ENCODE measurements around the gene KLHL2. TPM values are rescaled to one million over a fixed set of nuclear protein-coding genes. Genes with fewer than 3 reads are reported as not detected.
"Not testable (repeated sequence)": the region's sequence is repeated elsewhere in the genome, so short reads cannot be mapped to it uniquely, and the experiment has no call there.

Gene KLHL2
- total RNA-seq, result 10 to 100 TPM; 22.2 to 27.0 TPM

GRCh38 chr4:165207431-165208220 is at the start of gene KLHL2:
Gene KLHL2 (plus strand): TSS chr4:165207561. CDS start chr4:165207877, 316 bp downstream.
- H3K27me3 Mint-ChIP-seq, result no peaks in the 10 kb centered on the region
- no peaks in the 10 kb centered on the region for H3K9me3 Mint-ChIP-seq (ENCODE audit: low read depth)
- H3K36me3 Mint-ChIP-seq, result peaks cover 9% of the 10 kb centered on the region
- peaks cover 65% of the 10 kb centered on the region for H3K4me1 Mint-ChIP-seq
- DNase-seq, result peak; percentile 80
- CTCF ChIA-PET, result interaction anchor here (2.1 kb wide), 1 partner anchor 11 kb away, joined by 8 read pairs; no protein-coding TSS in a partner anchor
- peak; percentile 87 for ATAC-seq
- H3K4me3 Mint-ChIP-seq, result peak within 1 kb of the TSS; percentile 85
- H3K27ac Mint-ChIP-seq, result peak within 1 kb of the TSS; percentile 88

DNA sequence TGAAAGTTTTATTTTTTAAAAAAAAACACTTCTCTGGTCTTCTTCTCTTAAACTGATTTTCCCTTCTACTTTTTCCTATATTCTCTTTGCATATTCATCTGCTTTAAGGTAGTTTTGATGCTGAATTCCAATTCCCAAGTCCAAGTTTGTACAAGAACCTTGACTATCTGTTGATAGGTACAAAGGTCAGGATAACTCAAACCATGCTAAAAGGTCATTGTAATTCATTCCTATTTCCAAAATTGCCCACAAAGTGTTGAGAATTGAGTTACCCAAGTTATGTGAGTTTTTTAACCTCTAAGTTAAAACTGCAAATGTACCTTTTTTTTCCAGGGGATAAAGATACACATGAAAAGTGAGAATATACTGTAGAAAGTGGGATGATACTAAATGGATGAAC is 48.6 kb upstream of the KLHL2 start:
- H3K27ac Mint-ChIP-seq, result no peak overlapping the region
- H3K27me3 Mint-ChIP-seq, result peaks cover 41% of the 10 kb centered on the region
- H3K9me3 Mint-ChIP-seq (ENCODE audit: low read depth), result peaks cover 3% of the 10 kb centered on the region
- H3K4me3 Mint-ChIP-seq, result no peak overlapping the region
- CTCF ChIA-PET, result no interaction called here
- no peaks in the 10 kb centered on the region for H3K36me3 Mint-ChIP-seq
- H3K4me1 Mint-ChIP-seq, result no peaks in the 10 kb centered on the region
- ATAC-seq, result no peak
- no peak for DNase-seq

- ATAC-seq (no peak), DNase-seq (no peak)
- CTCF ChIA-PET, result no interaction called here
- Mint-ChIP-seq H3K36me3 (peaks cover 1% of the 10 kb centered on the region), H3K9me3 (ENCODE audit: low read depth) (no peaks in the 10 kb centered on the region), H3K27ac (no peak overlapping the region), H3K27me3 (peaks cover 27% of the 10 kb centered on the region), H3K4me3 (no peak overlapping the region), H3K4me1 (no peaks in the 10 kb centered on the region)
Measured at GRCh38 chr4:165164257-165164656, 43.1 kb upstream of the KLHL2 start.

DNA sequence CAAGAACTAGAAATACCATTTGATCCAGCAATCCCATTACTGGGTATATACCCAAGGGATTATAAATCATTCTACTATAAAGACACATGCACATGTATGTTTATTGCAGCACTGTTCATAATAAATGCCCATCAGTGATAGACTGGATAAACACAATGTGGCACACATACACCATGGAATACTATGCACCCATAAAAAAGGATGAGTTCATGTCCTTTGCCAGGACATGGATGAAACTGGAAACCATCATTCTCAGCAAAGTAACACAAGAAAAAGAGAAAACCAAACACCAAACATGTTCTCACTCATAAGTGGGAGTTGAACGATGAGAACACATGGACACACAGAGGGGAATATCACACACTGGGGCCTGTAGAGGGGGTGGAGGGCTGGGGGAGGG is 40.5 kb upstream of the KLHL2 start:
- ATAC-seq, H3K27ac Mint-ChIP-seq: not testable (repeated sequence)
- H3K27me3 Mint-ChIP-seq, result peaks cover 12% of the 10 kb centered on the region

GRCh38 chr4:165167650-165168049 is 39.7 kb upstream of the KLHL2 start:
- Mint-ChIP-seq H3K9me3 (ENCODE audit: low read depth) (no peaks in the 10 kb centered on the region), H3K4me3 (no peak overlapping the region), H3K27me3 (peaks cover 14% of the 10 kb centered on the region), H3K4me1 (no peaks in the 10 kb centered on the region), H3K36me3 (peaks cover 1% of the 10 kb centered on the region), H3K27ac (no peak overlapping the region)
- no peak for ATAC-seq
- CTCF ChIA-PET, result no interaction called here
- DNase-seq, result no peak

More for the DNA sequence above, 40.5 kb upstream of the KLHL2 start:
- H3K9me3 Mint-ChIP-seq (ENCODE audit: low read depth); H3K4me1 Mint-ChIP-seq; H3K36me3 Mint-ChIP-seq; H3K4me3 Mint-ChIP-seq; CTCF ChIA-PET; DNase-seq: not testable (repeated sequence)

- Mint-ChIP-seq H3K27me3 (peaks cover 21% of the 10 kb centered on the region), H3K4me1 (no peaks in the 10 kb centered on the region), H3K4me3 (no peak overlapping the region), H3K27ac (no peak overlapping the region), H3K36me3 (peaks cover 1% of the 10 kb centered on the region), H3K9me3 (ENCODE audit: low read depth) (no peaks in the 10 kb centered on the region)
- CTCF ChIA-PET, result no interaction called here
- no peak for ATAC-seq
- DNase-seq, result no peak
Measured at GRCh38 chr4:165170819-165171218, 36.5 kb upstream of the KLHL2 start.

- CTCF ChIA-PET, result interaction anchor here (1.0 kb wide), 1 partner anchor 15 kb away, joined by 3 read pairs; no protein-coding TSS in a partner anchor
- not testable (repeated sequence) for H3K4me3 Mint-ChIP-seq; ATAC-seq; DNase-seq; H3K9me3 Mint-ChIP-seq (ENCODE audit: low read depth); H3K4me1 Mint-ChIP-seq; H3K27ac Mint-ChIP-seq; H3K36me3 Mint-ChIP-seq
- peaks cover 21% of the 10 kb centered on the region for H3K27me3 Mint-ChIP-seq
Measured at GRCh38 chr4:165175470-165175869, 31.9 kb upstream of the KLHL2 start.

- CTCF ChIA-PET, result interaction anchor here (1.0 kb wide), 1 partner anchor 14 kb away, joined by 3 read pairs; no protein-coding TSS in a partner anchor
- Mint-ChIP-seq H3K4me3 (no peak overlapping the region), H3K27me3 (peaks cover 21% of the 10 kb centered on the region), H3K4me1 (no peaks in the 10 kb centered on the region), H3K9me3 (ENCODE audit: low read depth) (no peaks in the 10 kb centered on the region), H3K36me3 (no peaks in the 10 kb centered on the region), H3K27ac (no peak overlapping the region)
- no peak for ATAC-seq
- DNase-seq, result no peak
Measured at GRCh38 chr4:165175879-165176278, 31.5 kb upstream of the KLHL2 start.

DNA sequence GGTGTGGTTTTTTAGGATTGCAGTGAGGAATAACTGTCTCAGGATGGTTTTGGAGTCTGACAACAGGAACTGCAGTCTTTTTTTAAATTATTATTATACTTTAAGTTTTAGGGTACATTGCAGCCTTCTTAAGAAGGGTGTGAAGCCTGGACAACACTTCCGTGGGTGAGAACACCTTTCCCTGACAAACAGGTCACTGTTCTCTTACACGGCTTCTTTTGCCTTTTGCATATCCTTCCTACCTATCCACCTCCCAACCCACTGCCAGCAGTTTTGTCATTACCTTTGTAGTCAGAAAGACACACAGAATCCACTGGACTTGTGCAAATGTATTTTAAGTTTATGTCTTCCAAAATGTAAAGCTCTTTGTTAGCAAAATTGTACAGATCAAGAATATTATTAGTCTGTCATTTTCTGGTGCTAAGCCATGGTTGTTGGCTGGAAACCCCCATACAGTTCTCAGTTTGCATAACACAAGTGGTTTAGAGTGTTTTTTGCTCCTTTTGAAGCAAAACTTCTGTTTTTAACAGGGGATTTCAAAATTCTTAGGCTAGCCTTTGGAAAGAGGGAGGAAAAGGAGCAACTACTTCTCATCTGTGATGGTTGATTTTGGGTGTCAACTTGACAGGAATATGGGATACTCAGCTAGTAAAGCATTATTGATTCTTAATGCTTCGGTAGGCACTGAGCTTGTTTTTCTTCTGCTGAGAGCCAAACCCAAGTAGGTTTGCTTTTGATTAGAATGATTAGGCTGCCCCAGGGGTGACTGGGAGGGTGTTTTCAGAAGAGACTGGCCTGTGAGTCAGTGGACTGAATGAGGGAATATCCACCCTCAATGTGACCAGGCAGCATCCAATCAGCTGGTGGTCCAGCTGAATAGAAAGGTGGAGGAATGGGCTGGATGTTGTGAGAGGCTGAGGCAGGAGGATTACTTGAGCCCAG is 29.4 kb upstream of the KLHL2 start:
- H3K27ac Mint-ChIP-seq, result no peak overlapping the region
- ATAC-seq (no peak), DNase-seq (no peak)
- no peaks in the 10 kb centered on the region for H3K36me3 Mint-ChIP-seq
- no peaks in the 10 kb centered on the region for H3K4me1 Mint-ChIP-seq
- no peaks in the 10 kb centered on the region for H3K9me3 Mint-ChIP-seq (ENCODE audit: low read depth)
- H3K4me3 Mint-ChIP-seq, result no peak overlapping the region
- peaks cover 20% of the 10 kb centered on the region for H3K27me3 Mint-ChIP-seq
- CTCF ChIA-PET, result no interaction called here

GRCh38 chr4:165184220-165184619 is 23.1 kb upstream of the KLHL2 start:
- DNase-seq (no peak), ATAC-seq (no peak)
- Mint-ChIP-seq H3K27me3 (peaks cover 9% of the 10 kb centered on the region), H3K9me3 (ENCODE audit: low read depth) (no peaks in the 10 kb centered on the region), H3K36me3 (no peaks in the 10 kb centered on the region), H3K4me1 (no peaks in the 10 kb centered on the region), H3K4me3 (no peak overlapping the region), H3K27ac (no peak overlapping the region)
- CTCF ChIA-PET, result interaction anchor here (0.7 to 1.3 kb wide), 2 partner anchors 19 to 53 kb away, joined by 3 read pairs; no protein-coding TSS in a partner anchor

GRCh38 chr4:165184998-165185397 is 22.4 kb upstream of the KLHL2 start:
- not testable (repeated sequence) for H3K36me3 Mint-ChIP-seq; DNase-seq; ATAC-seq; H3K4me1 Mint-ChIP-seq; H3K27me3 Mint-ChIP-seq; H3K4me3 Mint-ChIP-seq; H3K27ac Mint-ChIP-seq; H3K9me3 Mint-ChIP-seq (ENCODE audit: low read depth)
- CTCF ChIA-PET, result interaction anchor here (1.3 kb wide), 1 partner anchor 18 kb away, joined by 3 read pairs; no protein-coding TSS in a partner anchor

- ATAC-seq (no peak), DNase-seq (no peak)
- Mint-ChIP-seq H3K36me3 (no peaks in the 10 kb centered on the region), H3K27me3 (peaks cover 9% of the 10 kb centered on the region), H3K9me3 (ENCODE audit: low read depth) (no peaks in the 10 kb centered on the region), H3K27ac (no peak overlapping the region), H3K4me3 (no peak overlapping the region), H3K4me1 (peaks cover 2% of the 10 kb centered on the region)
- CTCF ChIA-PET, result no interaction called here
Measured at GRCh38 chr4:165185448-165185847, 21.9 kb upstream of the KLHL2 start.

- H3K36me3 Mint-ChIP-seq, result no peaks in the 10 kb centered on the region
- no peak overlapping the region for H3K4me3 Mint-ChIP-seq
- H3K27me3 Mint-ChIP-seq, result no peaks in the 10 kb centered on the region
- CTCF ChIA-PET, result interaction anchor here (1.0 to 1.4 kb wide), 2 partner anchors 15 to 78 kb away, joined by 3 to 4 read pairs; partner anchors contain the start of gene TMEM192
- peaks cover 14% of the 10 kb centered on the region for H3K4me1 Mint-ChIP-seq
- no peaks in the 10 kb centered on the region for H3K9me3 Mint-ChIP-seq (ENCODE audit: low read depth)
- no peak overlapping the region for H3K27ac Mint-ChIP-seq
- DNase-seq (peak; percentile 43), ATAC-seq (peak; percentile 33)
Measured at GRCh38 chr4:165190591-165191347, 16.6 kb upstream of the KLHL2 start.

Data from activated CD8-positive, alpha-beta memory T cell treated with anti-CD3 and anti-CD28 coated beads, Interleukin-2, amount 10 ng/mL, durations not matched to agents 7 days and 5 days (primary cell).